ENCODE results near the gene ATP6V0C.
"Not testable (repeated sequence)": the region's sequence is repeated elsewhere in the genome, so short reads cannot be mapped to it uniquely, and the experiment has no call there.

Gene ATP6V0C

GRCh38 chr16:2529961-2530628 lies 16.3 kb downstream of the ATP6V0C start:
- DNase-seq, result no peak

DNA sequence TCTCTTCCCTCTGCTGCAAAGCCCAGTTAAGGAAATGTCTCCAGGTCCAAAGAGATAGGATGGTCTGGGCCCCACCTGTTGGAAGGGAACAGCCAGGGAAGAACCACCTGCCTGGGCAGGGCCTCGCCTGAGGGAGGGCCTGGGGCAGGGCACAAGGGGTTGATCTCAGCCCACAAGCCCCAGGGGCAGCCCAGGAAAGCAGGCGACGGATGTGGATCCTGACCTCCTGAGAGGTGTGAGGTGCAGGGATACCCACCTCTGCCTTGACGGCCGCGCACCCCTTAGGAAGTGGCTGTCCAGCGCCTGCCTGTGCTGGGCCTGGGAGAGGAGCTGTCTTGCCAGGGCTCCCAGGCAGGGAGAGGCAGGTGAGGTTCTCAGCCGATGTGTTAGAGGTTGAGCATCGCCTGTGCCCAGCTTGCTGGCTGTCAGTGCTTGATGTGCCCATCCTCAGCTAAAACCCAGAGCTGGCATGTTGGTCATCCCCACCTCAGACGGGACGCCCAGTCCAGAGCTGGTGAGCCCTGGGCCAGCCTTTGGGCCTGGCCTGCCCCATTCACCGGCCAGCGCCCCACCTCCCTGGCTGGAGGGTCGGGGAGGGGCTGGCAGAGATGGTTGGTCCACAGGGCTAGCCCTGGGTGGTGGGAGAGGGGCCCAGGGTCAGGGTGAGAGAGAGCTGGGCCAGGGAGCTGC lies 17.0 kb downstream of the ATP6V0C start:
- DNase-seq, result no peak

DNA sequence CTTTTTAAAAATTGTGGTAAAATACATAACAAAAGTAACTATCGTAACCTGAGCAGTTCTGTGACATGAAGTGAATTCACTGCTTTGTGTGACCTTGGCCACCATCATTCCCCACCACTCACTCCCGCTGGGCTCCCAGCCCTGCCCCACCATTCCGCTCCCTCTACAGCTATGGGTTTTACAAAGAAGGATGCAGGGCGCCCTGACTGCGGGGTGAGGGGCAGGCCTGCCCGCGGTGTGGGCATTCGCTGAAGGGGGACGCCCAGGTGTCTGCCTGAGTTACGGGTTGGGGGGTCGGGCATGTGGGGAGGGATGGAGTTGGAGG lies 17.6 kb downstream of the ATP6V0C start, which contains the start of gene CEMP1:
Gene CEMP1 (minus strand): TSS at position 38 of the 325 bp plus-strand sequence. CDS start 335 bp downstream, outside the sequence.
- no peak for DNase-seq

DNA sequence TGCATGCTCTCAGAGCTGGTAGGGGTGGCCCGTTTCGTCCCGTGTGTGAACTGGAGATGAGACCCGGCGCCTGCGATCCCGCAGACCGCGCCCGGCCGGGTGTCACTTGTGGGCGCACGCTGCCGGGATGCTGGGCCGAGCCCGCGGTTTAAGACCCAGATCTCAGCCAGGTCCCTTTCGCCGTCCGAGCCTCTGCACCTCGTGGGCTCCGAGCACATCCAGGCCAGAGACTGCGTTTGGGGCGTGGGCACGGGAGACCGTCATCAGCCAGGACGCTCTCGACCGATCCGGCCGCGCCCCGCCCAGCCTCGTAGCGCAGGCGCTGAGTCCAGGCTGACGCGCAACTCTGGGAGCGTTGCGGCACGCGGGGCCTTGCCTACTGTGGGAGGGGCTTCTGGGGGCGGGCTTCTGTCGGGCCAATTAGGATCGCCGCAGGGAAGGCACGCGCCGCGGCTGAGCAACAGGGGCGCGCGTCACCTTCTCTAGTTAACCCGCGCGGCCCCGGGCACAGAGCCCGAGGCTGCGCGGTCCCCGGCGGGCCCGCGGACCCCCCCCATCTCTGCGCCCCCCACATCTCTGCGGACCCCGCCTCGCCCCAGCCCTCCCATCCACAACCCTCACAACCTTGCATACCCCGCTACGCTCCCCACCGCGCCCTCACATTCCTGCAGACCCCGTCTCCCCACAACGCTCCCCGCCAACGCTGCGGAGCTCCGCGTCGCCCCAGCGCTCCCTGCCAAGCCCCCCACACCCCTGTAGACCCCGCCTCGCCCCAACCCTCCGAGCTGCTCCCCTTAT lies 18.1 kb downstream of the ATP6V0C start:
- DNase-seq, result peak; percentile 96 to 97

- peak; percentile 44 to 48 for DNase-seq
Observed at GRCh38 chr16:2532494-2533141, 18.9 kb downstream of the ATP6V0C start.

DNA sequence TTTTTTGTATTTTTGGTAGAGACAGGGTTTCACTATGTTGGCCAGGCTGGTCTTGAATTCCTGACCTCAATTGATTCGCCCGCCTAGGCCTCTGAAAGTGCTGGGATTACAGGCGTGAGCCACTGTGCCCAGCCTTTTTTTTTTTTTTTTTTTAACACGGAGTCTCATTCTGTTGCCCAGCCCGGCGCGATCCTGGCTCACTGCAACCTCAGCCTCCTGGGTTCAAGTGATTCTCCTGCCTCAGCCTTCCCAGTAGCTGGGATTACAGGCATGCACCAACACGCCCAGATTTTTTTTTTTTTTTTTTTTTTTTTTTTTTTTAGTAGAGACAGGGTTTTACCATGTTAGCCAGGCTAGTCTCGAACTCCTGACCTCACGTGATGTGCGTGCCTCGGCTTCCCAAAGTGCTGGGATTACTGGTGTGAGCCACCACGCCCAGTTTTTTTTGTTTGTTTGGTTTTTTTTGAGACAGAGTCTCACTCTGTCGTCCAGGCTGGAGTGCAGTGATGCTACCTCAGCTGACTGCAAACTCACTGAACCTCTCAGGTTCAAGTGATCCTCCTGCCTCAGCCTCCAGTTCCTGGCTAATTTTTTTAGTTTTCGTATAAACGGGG lies 19.5 kb downstream of the ATP6V0C start:
- DNase-seq, result not testable (repeated sequence)

GRCh38 chr16:2533912-2534311 lies 20.2 kb downstream of the ATP6V0C start:
- DNase-seq, result no peak

- not testable (repeated sequence) for DNase-seq
Observed at GRCh38 chr16:2534335-2534734, 20.6 kb downstream of the ATP6V0C start.

- no peak for DNase-seq
Observed at GRCh38 chr16:2535625-2536013, 21.9 kb downstream of the ATP6V0C start.

DNA sequence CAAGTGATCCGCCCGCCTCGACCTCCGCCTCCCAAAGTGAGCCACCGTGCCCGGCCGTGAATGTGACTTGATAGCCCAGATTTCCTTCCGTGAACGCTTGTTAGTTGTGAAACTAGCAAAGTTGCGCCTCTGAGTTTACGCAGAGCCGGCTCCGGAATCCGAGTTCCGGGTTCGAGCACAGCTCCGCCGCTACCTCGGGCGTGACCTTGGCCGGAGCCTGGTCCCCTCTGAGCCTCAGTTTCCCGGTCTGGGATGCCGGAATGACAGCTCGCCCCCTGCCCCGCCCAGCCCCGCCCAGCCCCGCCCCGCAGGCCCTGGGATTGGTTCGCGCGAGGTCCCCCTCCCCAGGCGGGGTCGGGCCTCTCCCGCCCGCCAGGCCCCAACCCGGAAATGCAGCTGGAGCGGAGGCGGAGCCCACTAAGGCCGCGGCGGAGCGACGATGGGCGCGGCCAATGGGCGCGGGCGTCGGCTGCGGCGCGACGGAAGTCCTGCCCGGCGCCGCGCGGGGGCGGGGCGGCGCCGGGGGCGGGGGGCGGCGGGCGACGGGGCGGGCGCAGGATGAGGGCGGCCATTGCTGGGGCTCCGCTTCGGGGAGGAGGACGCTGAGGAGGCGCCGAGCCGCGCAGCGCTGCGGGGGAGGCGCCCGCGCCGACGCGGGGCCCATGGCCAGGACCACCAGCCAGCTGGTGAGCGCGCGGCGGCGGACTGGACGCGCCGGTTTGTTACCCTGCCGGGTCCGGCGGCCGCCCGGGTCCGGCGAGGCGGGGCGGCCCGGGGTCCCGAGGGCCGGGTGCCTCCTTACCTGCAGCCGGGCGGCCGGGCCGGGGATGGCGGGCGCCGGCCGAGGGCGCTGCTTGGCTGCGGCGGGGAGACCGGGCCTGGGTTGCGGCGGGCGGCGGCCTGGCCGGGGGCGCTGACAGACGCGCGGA lies 24.0 kb downstream of the ATP6V0C start, which contains the start of gene PDPK1:
Gene PDPK1 (plus strand): TSS at position 571 of the 929 bp plus-strand sequence. CDS start 92 bp downstream, at position 663.
- DNase-seq, result peak; percentile 90 to 96

DNA sequence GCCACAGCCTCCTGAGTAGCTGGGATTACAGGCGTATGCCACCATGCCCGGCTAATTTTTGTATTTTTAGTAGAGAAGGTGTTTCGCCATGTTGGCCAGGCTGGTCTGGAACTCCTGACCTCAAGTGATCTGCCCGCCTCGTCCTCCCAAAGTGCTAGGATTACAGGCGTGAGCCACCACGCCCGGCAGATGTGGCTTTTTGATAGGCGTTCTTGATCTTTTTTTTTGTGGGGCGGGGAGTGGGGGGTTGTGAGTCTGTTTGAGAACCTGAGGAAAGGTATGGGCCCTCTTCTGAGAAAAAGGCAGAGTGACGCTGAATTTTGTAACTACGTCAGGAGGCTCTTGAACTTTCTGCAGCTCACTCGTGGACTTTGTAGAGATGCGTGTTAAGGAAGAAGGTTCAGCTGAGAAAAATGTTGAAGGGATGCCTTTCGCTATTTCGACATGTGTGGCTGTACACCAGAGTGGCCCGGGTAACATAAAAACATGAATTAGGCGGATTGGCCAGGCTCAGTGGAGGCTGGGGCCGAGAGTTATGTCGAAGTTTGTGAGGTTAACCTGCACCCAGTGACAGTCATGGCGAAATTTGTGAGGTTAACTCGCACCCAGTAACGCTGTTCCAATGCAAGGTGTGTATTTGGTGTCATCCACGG lies 25.6 kb downstream of the ATP6V0C start:
- DNase-seq, result not testable (repeated sequence)

- not testable (repeated sequence) for DNase-seq
Observed at GRCh38 chr16:2539845-2540458, 26.2 kb downstream of the ATP6V0C start.

- not testable (repeated sequence) for DNase-seq
Observed at GRCh38 chr16:2540912-2541311, 27.2 kb downstream of the ATP6V0C start.

- not testable (repeated sequence) for DNase-seq
Observed at GRCh38 chr16:2541409-2541808, 27.7 kb downstream of the ATP6V0C start.

GRCh38 chr16:2543771-2544170 lies 30.0 kb downstream of the ATP6V0C start:
- DNase-seq, result not testable (repeated sequence)

- not testable (repeated sequence) for DNase-seq
Observed at GRCh38 chr16:2550283-2550878, 36.6 kb downstream of the ATP6V0C start.

DNA sequence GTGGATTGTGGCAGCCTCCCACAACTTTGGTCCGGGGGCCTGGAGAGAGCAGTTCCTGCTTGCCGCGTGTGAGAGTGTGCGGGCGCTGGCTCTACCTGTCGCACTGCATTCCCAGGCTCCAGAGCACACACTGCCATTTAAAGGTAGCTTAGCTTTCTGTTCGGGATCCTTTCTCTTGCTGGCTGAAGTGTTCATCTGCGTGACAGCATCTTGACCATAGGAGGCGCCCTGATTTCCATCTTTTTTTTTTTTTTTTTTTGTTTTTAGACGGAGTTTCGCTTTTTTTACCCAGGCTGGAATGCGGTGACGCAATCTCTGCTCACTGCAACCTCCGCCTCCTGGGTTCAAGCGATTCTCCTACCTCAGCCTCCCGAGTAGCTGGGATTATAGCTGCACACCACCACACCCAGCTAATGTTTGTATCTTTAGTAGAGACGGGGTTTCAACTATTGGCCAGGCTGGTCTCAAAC lies 37.7 kb downstream of the ATP6V0C start:
- not testable (repeated sequence) for DNase-seq

DNA sequence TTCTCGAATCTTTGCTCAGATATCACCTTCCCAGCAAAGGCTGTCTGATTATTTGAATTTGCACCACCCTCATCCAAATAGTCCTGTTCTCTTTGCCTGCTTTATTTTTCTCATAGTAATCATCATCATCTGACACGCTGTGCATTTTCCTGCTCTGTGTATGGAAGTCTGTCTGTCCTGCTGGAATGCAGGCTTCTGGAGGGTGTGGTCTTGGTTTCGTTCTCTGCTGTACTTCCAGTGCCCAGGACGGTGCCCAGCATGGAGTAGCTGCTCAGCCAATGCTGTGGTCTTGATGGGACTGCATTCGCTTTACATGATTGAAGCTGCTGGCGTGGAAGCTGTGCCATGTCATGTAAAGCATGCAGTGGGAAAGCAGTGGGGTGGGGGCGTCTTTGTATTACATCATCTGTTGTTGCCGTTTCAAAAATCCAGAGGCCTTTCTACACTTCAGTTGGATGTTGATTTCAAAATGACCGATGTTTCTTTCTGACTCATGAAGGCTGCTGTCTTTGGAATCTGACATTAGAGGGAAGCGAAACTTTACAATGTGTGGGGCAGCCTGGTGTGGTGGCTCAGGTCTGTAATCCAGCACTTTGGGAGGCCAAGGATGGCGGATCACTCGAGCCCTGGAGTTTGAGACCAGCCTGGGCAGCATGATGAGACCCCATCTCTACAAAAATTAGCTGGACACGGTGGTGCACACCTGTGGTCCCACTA lies 41.1 kb downstream of the ATP6V0C start:
- DNase-seq, result not testable (repeated sequence)

GRCh38 chr16:2557150-2557549 lies 43.4 kb downstream of the ATP6V0C start:
- not testable (repeated sequence) for DNase-seq
